GM18909 (cell line): ENCODE data around the gene GABRB1.

Experiments
- ATAC-seq: cut with Tn5 transposase; IDR thresholded peaks from one replicate; pipeline ENCODE4 v1.9.1; 2021; ENCODE audit warnings: mild to moderate bottlenecking; ENCODE audit not compliant: unreplicated experiment, poor library complexity

Gene GABRB1

DNA sequence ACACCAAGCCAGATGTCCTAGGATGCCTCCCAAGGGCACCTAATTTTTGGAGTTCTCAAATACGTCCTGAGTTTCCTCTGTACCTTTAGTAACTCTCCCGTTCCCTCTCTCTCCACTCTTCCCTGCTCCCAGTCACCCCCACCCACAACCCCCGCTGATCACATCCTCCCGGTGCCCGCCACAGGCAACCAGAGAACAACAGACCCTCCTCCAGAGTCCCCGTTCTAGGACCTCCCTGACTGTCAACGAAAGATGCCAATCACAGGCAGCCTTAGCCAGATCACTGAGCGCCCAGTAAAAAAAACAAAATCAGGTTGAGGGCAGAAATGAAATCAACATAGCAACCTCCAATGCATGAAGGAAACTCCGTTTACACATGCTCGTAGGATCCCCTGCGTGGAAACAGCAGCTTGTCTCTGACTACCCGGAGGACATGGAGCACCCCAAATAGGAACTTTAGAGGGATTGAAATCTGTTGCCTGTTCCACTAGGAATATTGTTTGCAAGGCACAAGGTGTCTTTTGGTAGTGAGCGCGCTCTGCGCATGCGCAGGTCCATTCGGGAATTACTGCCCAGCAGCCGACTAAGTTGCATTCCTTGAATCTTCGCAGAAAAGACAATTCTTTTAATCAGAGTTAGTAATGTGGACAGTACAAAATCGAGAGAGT is at the start of gene GABRB1:
Gene GABRB1 (plus strand): TSS at position 557 of the 668 bp plus-strand sequence.
- ATAC-seq = no peak

DNA sequence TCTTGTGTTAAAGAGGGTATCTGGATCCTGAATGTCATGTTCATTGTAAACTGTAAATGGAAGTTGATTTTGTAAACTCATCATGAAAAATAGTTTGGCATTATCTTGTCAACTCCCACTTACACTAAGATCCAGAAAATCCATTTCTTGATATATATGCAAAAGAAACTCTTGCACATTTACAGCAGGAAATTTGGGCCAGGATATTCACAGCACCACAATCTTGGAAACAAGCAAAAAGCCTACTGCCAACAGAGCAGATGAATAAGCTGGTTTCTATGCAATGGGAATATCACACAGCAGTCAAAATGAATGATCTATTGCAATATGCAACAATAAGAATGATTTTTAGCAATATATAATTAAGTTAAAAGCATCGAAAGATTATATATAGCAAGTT is 46.6 kb upstream of the GABRB1 start:
- ATAC-seq = no peak

DNA sequence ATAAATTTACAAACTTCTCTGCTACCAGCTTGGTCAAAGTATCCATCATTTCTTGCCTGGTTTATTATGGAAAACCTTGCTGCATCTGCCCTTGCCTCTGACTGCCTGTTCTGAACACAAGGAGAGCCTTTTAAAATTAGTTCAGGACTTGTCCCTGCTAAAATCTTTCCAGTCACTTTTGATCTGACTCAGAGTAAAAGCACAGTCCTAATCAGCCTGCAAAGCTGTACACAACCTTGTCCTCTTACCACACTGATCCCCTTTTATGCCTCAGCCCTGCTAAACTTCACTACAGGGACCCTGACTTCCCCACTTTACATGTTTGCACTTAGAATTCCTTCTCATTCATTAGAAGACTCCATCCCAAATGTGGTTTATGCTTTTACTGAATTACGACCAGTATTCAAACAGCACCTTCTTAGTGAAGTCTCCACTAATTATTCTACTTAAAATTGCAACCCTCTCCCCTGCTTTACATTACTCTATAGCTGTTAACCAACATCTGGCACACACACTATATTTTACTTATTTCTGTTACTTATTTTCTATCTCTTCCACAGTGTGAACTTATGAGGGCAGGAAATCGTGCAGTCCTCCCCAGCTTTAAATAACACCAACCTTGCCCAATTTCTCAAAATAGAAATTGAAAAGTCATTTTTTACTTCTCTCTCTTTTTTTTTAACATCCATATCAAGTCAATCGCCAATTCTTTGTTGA is 44.3 kb upstream of the GABRB1 start:
- ATAC-seq = no peak

DNA sequence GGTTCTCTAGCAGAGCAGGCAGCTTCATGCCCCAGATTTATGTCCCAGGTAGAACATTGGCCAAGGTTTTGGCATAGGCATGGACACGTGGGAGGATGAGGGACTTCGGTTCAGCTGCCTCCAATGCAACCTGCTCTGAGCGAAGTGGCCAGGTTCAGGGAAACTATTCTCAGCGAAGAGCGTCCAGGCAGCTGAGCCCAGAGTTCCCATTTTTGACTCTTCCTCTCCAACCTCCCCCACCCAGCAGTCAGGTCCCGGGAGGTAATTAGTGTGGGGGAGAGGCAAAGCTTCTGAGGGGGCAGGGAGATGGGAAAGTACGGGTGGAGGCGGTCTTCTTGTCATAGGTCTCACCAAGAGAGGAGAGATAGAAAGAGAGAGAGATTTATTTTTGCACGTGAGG is 39.0 kb upstream of the GABRB1 start:
- ATAC-seq = no peak

DNA sequence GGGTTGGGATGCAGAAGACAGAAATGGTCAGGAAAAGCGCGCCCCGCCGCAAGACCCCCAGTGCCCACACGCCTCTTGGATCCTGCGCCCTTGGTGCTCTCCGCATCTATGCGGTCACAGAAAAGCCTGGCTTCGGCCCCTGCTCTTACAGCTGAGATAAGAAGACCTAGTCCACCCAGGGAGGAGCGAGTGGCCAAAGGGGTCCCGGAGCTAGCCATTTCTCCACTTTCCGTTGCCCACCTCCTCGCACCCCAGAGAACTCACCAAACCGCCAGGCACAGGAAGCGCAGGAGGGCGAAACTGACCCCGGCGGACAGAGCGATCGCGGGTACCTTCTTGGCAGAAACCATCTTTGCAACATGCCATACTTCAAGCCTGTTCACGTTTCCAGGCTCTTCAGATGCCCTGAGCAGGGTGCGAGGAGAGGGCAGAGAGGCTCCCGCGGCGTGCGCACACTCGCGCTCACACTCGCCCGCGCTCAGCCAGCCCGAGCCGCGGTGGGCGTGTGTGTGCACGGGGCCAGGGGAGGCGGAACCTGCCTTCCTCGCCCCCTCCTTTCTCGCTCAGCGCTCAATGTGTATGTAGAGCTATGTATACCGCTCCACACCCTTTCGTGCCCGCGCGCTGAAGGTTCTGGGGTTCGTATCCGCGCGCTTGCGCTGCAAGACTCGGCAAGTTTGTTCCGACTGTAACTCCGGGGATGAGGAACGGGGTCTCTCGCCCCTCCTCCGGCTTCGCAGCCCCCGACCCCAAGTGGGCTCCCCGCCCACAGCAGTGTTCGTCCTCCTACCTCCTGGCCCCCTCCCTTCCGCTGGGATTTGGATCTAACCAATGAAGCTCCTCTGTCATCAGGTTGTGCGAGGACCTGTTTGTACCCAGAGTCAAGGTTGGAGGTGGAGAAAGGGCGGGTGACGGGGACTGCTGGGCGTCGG is 38.0 kb upstream of the GABRB1 start, which contains the start of gene GABRA4:
Gene GABRA4 (minus strand): TSS at position 507 of the 932 bp plus-strand sequence. CDS start 157 bp downstream, at position 350.
- ATAC-seq = peak; percentile 44

DNA sequence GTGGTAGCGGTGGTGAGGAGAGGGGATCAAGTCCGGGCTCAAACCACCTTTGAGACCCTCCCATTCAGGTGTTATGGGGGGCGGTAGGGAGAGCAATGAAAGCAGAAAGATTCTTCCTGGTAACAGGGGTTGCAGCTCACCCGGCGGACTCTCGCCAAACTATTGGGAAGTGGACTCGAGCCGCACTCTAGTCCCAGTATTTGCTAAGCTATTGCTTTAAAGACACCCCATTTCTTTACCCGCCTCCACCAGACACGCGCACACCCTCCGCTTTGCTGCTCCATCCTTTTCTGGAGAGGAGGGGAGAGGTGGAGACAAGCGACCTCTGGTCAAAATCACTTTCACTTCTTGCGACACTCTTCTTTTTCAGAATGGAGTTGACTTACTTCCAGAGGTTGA is 37.4 kb upstream of the GABRB1 start:
- ATAC-seq = peak; percentile 18

DNA sequence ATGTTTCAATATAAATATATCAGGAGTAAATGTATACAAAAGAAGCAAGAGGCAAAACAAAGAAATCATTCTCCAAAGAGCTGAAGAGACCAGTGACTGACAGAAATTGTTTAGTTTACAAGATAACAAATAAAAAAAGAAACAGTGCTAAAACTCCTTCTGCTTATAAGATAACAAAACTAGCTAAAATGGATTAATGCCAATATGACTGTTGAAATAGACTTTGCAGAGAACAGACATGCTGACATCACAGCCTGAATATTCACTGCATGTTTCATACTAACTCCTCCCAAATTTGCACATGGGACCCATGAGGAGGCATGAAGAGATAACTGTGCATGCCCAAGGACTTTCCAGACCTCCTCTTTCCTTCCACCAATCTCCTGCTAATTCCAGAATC is 31.8 kb upstream of the GABRB1 start:
- no peak for ATAC-seq

DNA sequence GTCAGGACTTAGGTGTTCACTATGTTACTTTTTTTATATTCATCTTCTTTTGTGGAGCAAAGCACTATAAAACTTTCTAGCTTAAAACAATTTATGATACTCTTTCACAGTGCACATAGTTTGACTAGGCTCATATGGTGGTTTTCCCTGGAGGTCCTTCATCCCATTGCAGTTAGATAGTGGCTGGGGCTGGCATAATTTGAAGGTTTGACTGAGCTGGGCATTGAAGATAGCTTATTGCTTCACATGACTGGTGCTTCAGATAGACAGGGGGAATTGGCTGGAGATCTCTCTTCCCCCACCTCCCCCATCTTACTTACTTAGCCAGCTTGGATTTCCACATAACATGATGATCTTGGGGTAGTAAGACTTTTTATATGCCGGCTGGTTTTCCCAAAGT is 31.0 kb upstream of the GABRB1 start:
- ATAC-seq = no peak

DNA sequence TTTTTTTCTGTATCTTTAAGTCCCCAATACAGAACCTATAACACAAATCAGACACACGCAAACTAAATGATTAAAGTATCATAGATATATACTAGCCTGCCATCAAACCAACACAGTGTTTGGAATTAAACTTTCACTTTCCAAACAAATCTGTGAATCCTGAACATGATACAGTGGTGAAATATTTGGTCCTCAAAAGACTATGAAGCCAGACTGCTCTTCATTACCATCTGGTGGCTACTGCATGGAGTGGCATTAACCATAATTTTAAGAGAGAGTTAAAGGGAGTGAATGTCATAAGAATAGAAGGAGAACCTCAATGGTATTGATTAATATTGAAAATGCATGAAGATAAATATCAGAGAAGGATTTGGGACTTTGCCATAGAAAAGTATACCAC is 28.8 kb upstream of the GABRB1 start:
- no peak for ATAC-seq

DNA sequence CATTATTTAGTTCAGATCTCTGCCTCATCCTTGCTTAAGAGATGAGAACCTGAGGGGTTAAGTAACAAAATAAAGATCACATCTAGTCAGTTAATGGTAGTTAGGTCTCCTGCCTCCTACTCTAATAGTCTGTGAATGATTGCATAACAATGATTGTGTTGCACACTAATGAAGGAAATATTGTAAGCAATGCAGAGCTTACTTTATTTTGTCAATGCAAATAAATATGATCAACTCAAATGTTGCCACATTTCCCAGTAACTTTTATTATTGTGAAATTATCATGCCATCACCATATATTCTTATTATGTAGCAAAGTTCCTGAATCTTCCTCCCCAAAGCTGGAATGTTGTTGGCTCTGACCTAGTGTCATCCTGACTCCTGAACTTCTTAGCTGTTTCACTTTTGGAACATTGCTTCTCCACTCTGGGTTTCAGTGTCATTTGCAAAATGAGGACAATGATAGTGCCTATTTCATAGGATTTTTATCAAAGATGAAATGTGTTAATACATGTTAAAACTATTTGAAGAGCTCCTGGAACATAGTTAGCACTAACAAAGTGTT is 20.9 kb upstream of the GABRB1 start:
- peak; percentile 31 for ATAC-seq

DNA sequence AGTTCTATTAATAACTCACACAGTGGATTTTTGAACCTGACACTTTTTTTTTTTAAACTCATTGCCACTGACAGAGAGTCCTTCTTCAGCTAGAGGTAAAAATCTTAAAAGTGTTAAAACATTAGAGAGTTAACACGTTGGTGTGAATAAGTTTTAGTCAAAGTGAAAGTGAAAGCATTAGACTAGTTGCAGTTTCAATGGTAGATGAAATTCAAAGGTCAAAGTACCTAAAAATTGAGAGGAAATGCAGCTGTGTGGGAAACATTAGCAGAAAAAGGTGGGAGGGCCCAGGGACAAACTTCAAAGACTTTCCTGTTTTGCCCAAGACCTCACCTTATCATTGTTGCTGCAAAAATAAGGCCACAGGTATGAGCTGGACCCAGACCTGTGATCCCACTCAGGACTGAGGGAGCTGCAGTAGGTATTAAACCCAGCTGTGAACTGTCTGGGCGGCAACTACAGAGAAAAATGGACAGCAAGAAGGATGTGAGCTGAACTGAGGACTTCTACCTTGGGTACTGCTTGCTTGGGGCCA is 20.4 kb upstream of the GABRB1 start:
- ATAC-seq = peak; percentile 87

DNA sequence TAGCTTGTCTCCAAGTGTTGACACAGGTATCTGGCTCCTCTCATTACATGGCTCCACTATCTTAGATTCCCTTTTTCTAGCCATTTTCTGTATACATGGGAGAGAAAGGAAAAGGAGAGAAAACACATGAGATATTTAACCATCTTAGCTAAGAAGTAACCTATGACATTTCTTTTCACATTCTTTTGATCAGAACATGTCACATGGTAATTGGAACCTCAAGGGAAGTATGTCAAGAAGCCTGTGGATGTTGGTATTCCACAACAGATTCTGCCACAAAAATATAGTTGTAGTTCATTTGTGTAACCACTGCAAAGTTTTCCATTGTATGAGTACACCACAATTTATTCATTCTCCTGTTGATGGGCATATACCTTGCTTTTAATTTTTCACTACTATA is 18.7 kb upstream of the GABRB1 start:
- no peak for ATAC-seq

DNA sequence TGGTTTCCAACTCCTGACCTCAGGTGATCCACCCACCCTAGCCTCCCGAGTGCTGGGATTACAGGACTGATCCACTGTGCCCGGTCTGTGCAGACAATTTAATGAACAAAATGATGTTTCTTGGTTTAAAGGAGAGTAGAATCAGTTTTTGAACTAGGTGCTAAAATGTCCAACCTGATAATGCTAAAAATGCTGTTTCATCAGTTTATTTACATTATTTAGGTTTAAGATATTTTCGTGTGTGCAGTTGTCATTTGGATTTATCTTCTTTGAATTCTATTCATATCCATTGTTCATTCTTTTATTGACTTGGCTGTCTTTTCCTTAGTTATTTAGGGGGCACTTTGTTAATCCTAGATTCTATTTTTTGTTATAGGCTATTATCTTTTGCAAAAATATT is 18.0 kb upstream of the GABRB1 start:
- no peak for ATAC-seq

DNA sequence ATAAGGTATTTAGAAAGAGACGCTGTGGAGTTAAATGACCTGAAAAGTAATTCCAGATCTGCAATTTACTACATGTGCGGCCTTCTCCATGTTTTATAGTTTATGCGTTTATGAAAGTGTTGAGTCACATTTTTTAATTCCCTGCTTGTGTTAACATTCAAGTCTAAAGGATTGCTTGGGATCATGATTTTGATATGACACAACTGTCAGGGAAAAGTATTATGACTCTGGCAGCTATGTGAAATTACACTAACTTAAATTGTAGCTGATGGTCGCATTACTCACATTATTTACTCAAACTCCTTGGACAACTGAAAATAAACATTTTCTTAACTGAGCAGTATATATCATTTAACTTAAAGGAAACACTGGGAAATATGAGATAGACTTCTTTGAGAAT is 14.3 kb upstream of the GABRB1 start:
- ATAC-seq = no peak

DNA sequence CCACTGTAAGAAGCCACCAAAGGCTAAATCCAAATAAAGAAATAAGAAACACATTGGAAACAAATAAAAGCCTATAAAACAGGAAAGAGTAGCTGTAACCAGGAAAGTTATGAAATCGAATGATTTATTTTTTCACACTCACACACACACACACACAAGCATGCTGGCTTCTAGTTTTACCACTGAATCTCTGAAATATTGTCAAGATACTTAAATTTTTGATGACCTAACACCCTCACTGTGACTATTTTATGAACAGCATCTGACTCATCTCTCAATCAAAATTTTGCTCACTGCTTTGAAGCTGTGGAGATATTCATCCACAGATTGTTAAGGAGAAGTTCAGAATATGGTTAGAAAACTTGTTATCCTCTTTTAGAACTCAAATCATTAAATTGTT is 13.9 kb upstream of the GABRB1 start:
- ATAC-seq = no peak

DNA sequence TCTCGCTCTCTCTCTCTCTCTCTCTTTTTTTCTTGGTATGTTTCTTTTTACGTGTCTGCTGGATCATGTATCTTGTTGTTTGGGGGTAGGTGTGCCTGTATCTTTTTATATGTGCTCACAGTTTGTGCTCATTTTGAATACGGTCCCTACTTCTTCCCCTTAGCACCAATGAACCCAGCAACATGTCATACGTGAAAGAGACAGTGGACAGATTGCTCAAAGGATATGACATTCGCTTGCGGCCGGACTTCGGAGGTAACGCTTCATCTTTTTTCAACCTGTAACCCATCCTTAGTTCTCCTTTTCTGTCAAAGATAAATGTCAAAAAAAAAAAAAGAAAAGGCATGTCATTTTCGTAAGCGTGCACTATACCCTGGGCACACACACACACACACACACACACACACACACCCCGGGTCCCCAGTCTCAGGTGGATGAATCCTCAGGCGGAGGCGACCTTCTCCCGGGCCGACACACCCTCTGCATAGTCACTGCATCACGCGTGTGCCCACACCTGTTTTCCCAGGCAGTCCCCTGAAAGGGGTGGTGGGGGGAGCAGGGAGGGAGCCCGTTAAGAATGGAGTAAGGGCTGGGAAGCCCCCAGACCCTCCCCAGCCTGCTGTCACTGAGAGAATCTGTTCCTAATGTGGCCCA is 511 bp downstream of the GABRB1 start:
- ATAC-seq = peak; percentile 12

DNA sequence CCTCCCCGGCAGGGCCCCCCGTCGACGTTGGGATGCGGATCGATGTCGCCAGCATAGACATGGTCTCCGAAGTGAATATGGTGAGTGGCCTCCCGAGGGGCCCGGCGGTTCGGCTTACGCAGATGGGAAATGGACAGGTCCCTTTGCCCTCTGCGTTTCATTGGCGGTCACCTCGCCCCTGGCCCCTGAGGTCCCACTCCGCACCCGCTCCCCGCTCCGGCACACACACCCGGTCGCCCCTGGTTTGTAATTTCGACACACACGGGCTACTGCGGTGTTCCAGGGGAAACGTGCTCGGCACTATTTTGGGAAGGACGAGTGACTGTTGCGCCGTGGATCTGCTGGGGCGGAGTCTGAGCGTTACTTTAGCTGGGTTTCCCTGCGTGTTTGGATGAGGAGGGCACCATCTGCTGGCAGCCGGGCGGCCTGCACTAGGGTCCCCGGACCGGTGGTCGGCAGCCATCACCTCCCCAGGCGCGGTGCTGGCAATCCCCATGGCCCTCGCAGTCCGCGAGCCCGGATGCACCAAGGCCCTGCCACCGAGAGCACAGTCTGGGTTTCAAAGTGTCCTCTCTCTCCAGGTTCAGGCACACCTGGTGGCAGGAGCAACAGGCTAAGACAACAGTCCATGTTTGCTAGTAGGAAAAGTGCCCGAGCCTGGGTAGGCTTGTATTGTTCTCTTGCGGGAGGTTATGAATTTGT is 1.2 kb downstream of the GABRB1 start:
- peak; percentile 93 for ATAC-seq

DNA sequence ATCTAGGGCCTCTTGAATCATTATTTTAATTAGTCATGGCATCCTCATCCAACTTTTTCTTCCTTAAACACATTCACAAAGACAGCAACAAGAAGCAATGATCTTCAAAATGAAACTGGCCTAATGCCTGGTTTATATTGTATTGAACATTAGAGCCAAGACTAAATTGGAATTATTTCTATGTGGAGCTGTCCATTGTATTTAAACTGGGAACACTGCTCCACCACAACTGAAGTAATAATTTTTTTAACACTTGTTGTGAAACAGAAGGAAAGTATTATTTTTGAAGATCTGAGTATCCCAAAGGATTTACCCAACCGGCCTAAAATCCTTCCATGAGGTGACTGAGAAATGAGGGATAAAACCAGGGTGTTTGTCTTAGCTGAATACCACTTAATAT is 6.9 kb downstream of the GABRB1 start:
- ATAC-seq = no peak

DNA sequence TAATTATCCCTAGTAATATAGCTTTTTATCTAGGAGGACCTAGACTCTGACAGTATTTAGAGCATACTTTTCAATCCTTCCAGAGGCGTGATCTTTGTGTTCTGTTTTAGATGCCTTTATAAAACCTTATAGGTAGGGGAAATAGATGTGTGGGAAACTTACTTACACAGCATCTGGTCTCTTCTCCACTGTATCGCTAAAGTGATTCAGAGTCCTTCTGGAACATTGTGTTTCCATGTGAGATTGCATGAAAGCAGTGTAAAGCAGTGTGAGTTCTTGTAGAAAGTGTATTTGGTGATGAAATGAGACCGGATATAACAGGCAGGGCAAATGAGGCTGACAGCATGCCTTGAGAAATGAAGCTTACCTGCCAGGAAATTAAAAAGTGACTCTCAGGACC is 9.5 kb downstream of the GABRB1 start:
- no peak for ATAC-seq
